H9 (cell line): Measurements from ENCODE around the gene KLK1. TPM values are rescaled to one million over a fixed set of nuclear protein-coding genes. Genes with fewer than 3 reads are reported as not detected.

Experiments used
- DNase-seq: peaks from one replicate; pipeline ENCODE4 v3.0.0-alpha.2; 2017
- H2AFZ ChIP-seq: one replicate; pipeline ENCODE4 v1.6.1; 2013; ENCODE audit warnings: mild to moderate bottlenecking, low read length, control low read depth, moderate library complexity
- H2AK5ac ChIP-seq: 2 replicates; pipeline ENCODE4 v1.6.1; 2013; ENCODE audit warnings: low read length, control low read depth, mixed read lengths; ENCODE audit not compliant: insufficient read length
- H2BK120ac ChIP-seq: one replicate; pipeline ENCODE4 v1.6.1; 2013; ENCODE audit warnings: low read depth, mild to moderate bottlenecking, low read length, control low read depth, inconsistent platforms; ENCODE audit not compliant: poor library complexity, severe bottlenecking
- H2BK12ac ChIP-seq: 2 replicates; pipeline ENCODE4 v1.6.1; 2013; ENCODE audit warnings: low read length, control low read depth, mixed read lengths, low read depth; ENCODE audit not compliant: insufficient read length
- H2BK15ac ChIP-seq: 2 replicates; pipeline ENCODE4 v1.6.1; 2013; ENCODE audit warnings: low read depth, low read length, control low read depth
- H2BK20ac ChIP-seq: one replicate; pipeline ENCODE4 v1.6.1; 2013; ENCODE audit warnings: low read depth, mild to moderate bottlenecking, low read length, control low read depth, inconsistent platforms; ENCODE audit not compliant: poor library complexity, severe bottlenecking
- H2BK5ac ChIP-seq: 2 replicates; pipeline ENCODE4 v1.6.1; 2013; ENCODE audit warnings: low read length, control low read depth, mixed read lengths; ENCODE audit not compliant: insufficient read length
- H3K14ac ChIP-seq: 2 replicates; pipeline ENCODE4 v1.6.1; 2013; ENCODE audit warnings: low read length, control low read depth; ENCODE audit not compliant: insufficient read depth
- H3K18ac ChIP-seq: 2 replicates; pipeline ENCODE4 v1.6.1; 2013; ENCODE audit warnings: low read depth, mild to moderate bottlenecking, mixed read lengths, low read length, control low read depth; ENCODE audit not compliant: insufficient read length
- H3K23ac ChIP-seq: 2 replicates; pipeline ENCODE4 v1.6.1; 2013; ENCODE audit warnings: low read length, control low read depth, mixed read lengths, low read depth; ENCODE audit not compliant: insufficient read length
- H3K23me2 ChIP-seq: 2 replicates; pipeline ENCODE4 v1.6.1; 2013; ENCODE audit warnings: low read depth, mild to moderate bottlenecking, mixed read lengths, low read length, control low read depth; ENCODE audit not compliant: insufficient read length, poor library complexity, severe bottlenecking
- H3K27ac ChIP-seq: 2 replicates; pipeline ENCODE4 v1.5.1; 2013; ENCODE audit warnings: low read length, control low read depth, mixed read lengths, low read depth; ENCODE audit not compliant: insufficient read length
- H3K27me3 ChIP-seq: 2 replicates; pipeline ENCODE4 v1.6.1; 2013; ENCODE audit warnings: low read length, control low read depth, inconsistent platforms; ENCODE audit not compliant: insufficient read depth
- H3K4ac ChIP-seq: 2 replicates; pipeline ENCODE4 v1.6.1; 2013; ENCODE audit warnings: low read depth, mild to moderate bottlenecking, control low read depth, inconsistent platforms, low read length, moderate library complexity
- H3K4me1 ChIP-seq: 2 replicates; pipeline ENCODE4 v1.6.1; 2013; ENCODE audit warnings: low read length, control low read depth, inconsistent platforms; ENCODE audit not compliant: insufficient read depth
- H3K4me2 ChIP-seq: 2 replicates; pipeline ENCODE4 v1.6.1; 2013; ENCODE audit warnings: low read length, control low read depth, mixed read lengths; ENCODE audit not compliant: insufficient read length, insufficient read depth
- H3K56ac ChIP-seq: 2 replicates; pipeline ENCODE4 v1.6.1; 2013; ENCODE audit warnings: low read depth, mild to moderate bottlenecking, mixed read lengths, low read length, control low read depth; ENCODE audit not compliant: insufficient read length
- H3K79me1 ChIP-seq: 2 replicates; pipeline ENCODE4 v1.6.1; 2013; ENCODE audit warnings: low read depth, mild to moderate bottlenecking, moderate library complexity, low read length, control low read depth, inconsistent platforms; ENCODE audit not compliant: insufficient read depth, poor library complexity, severe bottlenecking
- H3K79me2 ChIP-seq: 2 replicates; pipeline ENCODE4 v1.6.1; 2013; ENCODE audit warnings: low read length, control low read depth, inconsistent platforms; ENCODE audit not compliant: insufficient read depth
- H3K9ac ChIP-seq: 2 replicates; pipeline ENCODE4 v1.6.1; 2013; ENCODE audit warnings: low read length, control low read depth, mixed read lengths; ENCODE audit not compliant: insufficient read length; ENCODE audit errors: extremely low read depth
- H3K9me3 ChIP-seq: one replicate; pipeline ENCODE4 v1.6.1; 2013; ENCODE audit warnings: low read depth, low read length, inconsistent platforms; ENCODE audit not compliant: control insufficient read depth
- H3T11ph ChIP-seq: one replicate; pipeline ENCODE4 v1.6.1; 2013; ENCODE audit warnings: mild to moderate bottlenecking, low read length, control low read depth, inconsistent platforms
- H4K20me1 ChIP-seq: one replicate; pipeline ENCODE4 v1.6.1; 2013; ENCODE audit not compliant: control insufficient read depth, insufficient read length, insufficient read depth
- H4K5ac ChIP-seq: 2 replicates; pipeline ENCODE4 v1.6.1; 2013; ENCODE audit warnings: low read depth, mild to moderate bottlenecking, mixed read lengths, low read length, control low read depth; ENCODE audit not compliant: insufficient read length
- H4K8ac ChIP-seq: replicated peaks from 2 replicates; pipeline ENCODE4 v1.6.1; 2013; ENCODE audit warnings: low read length, control low read depth, mixed read lengths, low read depth; ENCODE audit not compliant: insufficient read length
- H4K91ac ChIP-seq: 2 replicates; pipeline ENCODE4 v1.6.1; 2013; ENCODE audit warnings: low read depth, mild to moderate bottlenecking, moderate library complexity, mixed read lengths, low read length, control low read depth; ENCODE audit not compliant: insufficient read length
- H3K27ac Mint-ChIP-seq, 3 experiments: 2 replicates in 2 of 3; 3 replicates in 1 of 3; pipeline ENCODE4 v1.8.0; 2020 to 2021; ENCODE audit warnings: mixed read lengths in 3 of 3, mild to moderate bottlenecking in 1 of 3, moderate library complexity in 1 of 3
- H3K27me3 Mint-ChIP-seq: 2 replicates; pipeline ENCODE4 v1.8.0; 2021; ENCODE audit warnings: low read depth, mild to moderate bottlenecking, moderate library complexity, mixed read lengths
- H3K36me3 Mint-ChIP-seq, 3 experiments: 2 replicates in 2 of 3; 3 replicates in 1 of 3; pipeline ENCODE4 v1.8.0; 2020 to 2021; ENCODE audit warnings: low read depth in 3 of 3, mixed read lengths in 3 of 3; ENCODE audit not compliant: insufficient read depth in 1 of 3
- H3K4me1 Mint-ChIP-seq, 2 experiments: 2 replicates each; pipeline ENCODE4 v1.8.0; 2020; ENCODE audit warnings: mixed read lengths in 2 of 2
- H3K4me3 Mint-ChIP-seq, 2 experiments: 2 replicates in 1 of 2; 3 replicates in 1 of 2; pipeline ENCODE4 v1.8.0; 2020 to 2021; ENCODE audit warnings: mild to moderate bottlenecking in 2 of 2, mixed read lengths in 2 of 2, moderate library complexity in 1 of 2
- H3K9me3 Mint-ChIP-seq, 2 experiments: 2 replicates in 1 of 2; 3 replicates in 1 of 2; pipeline ENCODE4 v1.8.0; 2020; ENCODE audit warnings: mild to moderate bottlenecking in 2 of 2, mixed read lengths in 2 of 2, moderate library complexity in 1 of 2
- WGBS: extraction: QIAGEN DNeasy Blood & Tissue Kit; methylation state at CpG from one replicate; pipeline ENCODE4 v1.1.7; 2013; ENCODE audit warnings: missing lambda C conversion rate, low lambda C conversion rate, mixed read lengths; ENCODE audit not compliant: insufficient read length; ENCODE audit errors: extremely low coverage; 5-methylcytosine and 5-hydroxymethylcytosine counted together
- total RNA-seq: library from RNA; stranded (reverse); gene quantifications from 2 replicates; pipeline ENCODE4 v1.2.1, GENCODE V29; 2021
- TF ChIP-seq, protein P1 (sequence below): fragments of 200-600 bp; sonication (generic); conservative IDR thresholded peaks from 3 replicates; pipeline ENCODE4 v1.8.0; 2021; ENCODE audit warnings: antibody characterized with exemption, mild to moderate bottlenecking

The KLK1 gene
- total RNA-seq, 1 experiment from 2014 or later: 2.3 TPM

GRCh38 chr19:50835103-50835784, 11.7 kb upstream of the KLK1 start:
- no CpG with 5 or more reads among the region's 13 CpGs for WGBS

More at GRCh38 chr19:50835103-50835784, 11.7 kb upstream of the KLK1 start:
- Mint-ChIP-seq H3K27me3 (peaks cover 70% of the 10 kb centered on the region), H3K4me3 (peak overlapping the region; percentile 79 to 97), H3K9me3 (no peaks in the 10 kb centered on the region; a peak in 2 of 5 replicates), H3K4me1 (peaks cover 13 to 31% of the 10 kb centered on the region in 2 experiments), H3K36me3 (no peaks in the 10 kb centered on the region), H3K27ac (no peak overlapping the region; a peak in 1 of 7 replicates)
- no peaks in the 10 kb centered on the region; the same call in 1 of the 2 replicates for H3K27me3 ChIP-seq
- H2BK120ac ChIP-seq: no peak overlapping the region
- no peak overlapping the region for H4K91ac ChIP-seq
- peak overlapping the region; percentile 71 for H3K9ac ChIP-seq
- no peaks in the 10 kb centered on the region; the same call in 1 of the 2 replicates for H3K4me1 ChIP-seq
- H3K4me2 ChIP-seq: peak overlapping the region; percentile 67
- no peak overlapping the region for H3K18ac ChIP-seq
- H3K79me2 ChIP-seq: no peaks in the 10 kb centered on the region
- no peak overlapping the region for H3K4ac ChIP-seq
- no peak overlapping the region for H3K23ac ChIP-seq
- no peak overlapping the region; the same call in 1 of the 2 replicates for H3K14ac ChIP-seq
- no peak overlapping the region for H3T11ph ChIP-seq
- no peak overlapping the region for H3K27ac ChIP-seq
- H4K20me1 ChIP-seq: no peaks in the 10 kb centered on the region
- no peaks in the 10 kb centered on the region for H3K79me1 ChIP-seq
- TF ChIP-seq, protein P1, sequence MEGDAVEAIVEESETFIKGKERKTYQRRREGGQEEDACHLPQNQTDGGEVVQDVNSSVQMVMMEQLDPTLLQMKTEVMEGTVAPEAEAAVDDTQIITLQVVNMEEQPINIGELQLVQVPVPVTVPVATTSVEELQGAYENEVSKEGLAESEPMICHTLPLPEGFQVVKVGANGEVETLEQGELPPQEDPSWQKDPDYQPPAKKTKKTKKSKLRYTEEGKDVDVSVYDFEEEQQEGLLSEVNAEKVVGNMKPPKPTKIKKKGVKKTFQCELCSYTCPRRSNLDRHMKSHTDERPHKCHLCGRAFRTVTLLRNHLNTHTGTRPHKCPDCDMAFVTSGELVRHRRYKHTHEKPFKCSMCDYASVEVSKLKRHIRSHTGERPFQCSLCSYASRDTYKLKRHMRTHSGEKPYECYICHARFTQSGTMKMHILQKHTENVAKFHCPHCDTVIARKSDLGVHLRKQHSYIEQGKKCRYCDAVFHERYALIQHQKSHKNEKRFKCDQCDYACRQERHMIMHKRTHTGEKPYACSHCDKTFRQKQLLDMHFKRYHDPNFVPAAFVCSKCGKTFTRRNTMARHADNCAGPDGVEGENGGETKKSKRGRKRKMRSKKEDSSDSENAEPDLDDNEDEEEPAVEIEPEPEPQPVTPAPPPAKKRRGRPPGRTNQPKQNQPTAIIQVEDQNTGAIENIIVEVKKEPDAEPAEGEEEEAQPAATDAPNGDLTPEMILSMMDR: no peak
- H3K9me3 ChIP-seq: no peaks in the 10 kb centered on the region
- no peak overlapping the region for H4K5ac ChIP-seq
- no peak overlapping the region for H3K56ac ChIP-seq
- H2AK5ac ChIP-seq: no peak overlapping the region
- peaks cover 4% of the 10 kb centered on the region for H3K23me2 ChIP-seq
- H4K8ac ChIP-seq: no peak overlapping the region
- H2BK5ac ChIP-seq: no peak overlapping the region
- H2BK12ac ChIP-seq: no peak overlapping the region
- H2AFZ ChIP-seq: no peak overlapping the region
- no peak overlapping the region for H2BK15ac ChIP-seq
- no peak overlapping the region for H2BK20ac ChIP-seq
- DNase-seq: no peak
